ENCODE data around the gene ZBTB7C.

ZBTB7C gene

DNA sequence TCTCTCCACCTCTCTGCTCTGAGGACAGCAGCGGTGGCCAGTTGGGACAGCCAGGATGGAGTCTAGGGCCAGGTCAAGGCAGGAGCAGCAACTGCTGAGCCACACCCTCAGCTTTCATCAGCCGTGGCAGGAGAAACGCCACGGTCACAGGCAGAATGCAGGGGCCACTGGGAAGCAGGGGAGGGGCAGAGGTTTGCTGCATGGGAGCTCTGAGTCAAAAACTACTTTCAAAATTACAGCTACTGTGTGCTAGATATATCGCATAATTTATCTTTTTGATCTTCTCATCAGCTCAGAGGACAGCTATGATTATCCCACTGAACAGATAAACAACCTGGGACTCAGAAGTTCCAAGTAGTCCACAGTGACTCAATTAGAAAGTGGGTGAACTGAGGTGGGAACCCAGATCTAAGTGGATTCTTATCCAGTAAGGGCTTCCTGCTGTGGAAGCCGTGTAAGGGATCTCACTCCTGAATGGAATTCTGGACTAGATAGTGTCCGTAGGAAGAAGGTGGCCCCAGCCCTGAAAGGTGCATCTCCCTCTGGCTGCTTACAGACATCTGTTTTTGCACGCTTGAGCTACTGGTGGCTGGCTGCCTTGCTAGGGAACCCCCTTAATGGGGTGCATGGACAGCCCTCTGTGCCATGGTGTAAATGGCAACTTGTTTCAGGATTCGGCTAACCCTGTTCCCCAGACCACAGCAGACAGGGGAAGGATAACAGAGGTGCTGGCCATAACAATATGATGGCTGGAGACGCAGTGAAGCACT lies 284.1 kb downstream of the ZBTB7C start:
- DNase-seq: no peak

DNA sequence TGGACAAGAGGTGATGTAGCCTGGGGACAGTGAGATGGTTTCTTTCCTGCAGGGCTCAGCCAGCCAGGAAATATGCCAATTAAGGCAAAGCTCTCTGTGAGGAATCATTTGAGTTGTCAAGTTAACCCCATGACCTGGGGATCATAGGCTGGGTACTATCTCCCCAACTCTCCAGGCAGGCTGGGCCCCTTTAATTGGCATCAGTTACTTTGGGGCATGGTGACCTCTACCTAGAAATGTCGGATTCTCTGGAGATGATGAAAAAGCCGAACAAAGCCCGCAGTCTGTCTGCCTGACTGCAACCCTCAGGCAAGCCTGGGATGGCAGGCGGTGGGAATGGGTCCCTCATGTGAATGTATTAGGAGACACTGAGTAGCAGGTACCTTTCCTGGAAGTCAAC lies 285.2 kb downstream of the ZBTB7C start:
- no peak for DNase-seq

DNA sequence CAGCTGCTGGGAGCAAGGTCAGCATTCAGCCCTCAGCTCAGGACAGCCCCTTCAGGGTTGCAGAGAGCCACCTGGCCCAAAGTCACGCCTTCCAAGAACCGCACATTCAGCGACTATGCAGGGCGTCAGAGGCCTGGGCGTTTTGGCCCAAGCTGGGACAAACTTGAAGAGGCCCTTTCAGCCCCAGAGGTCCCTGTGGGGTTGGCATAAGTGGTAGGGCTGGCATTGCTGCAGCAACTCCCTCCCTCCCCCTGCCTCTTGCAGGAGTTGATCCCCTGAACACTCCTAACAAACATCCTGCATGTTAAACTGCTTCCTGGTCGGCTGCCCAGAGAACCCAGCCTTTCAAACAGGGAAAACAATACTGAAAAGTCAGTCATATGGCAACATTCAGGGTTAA lies 285.9 kb downstream of the ZBTB7C start:
- peak in 15 of 51 donors; percentile 8 to 70 (median 45) for DNase-seq

DNA sequence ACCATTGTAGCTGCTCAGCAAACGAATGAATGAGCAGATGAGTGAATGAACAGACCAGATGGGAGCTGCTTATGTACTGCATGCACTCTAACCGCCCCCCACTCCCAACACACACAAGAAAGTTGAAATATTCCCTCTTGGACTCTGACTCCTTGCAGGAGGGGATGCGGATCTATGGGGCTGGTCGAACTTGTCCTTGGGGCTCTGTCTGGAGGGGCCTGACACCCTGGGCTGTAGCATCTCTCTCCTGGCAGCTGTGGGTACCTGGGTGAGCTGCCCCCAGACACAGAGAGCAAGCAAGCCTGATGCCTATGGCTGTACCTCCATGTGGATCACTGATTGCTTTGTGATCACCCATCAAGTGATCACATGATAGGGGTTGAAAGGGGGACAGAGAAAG lies 286.4 kb downstream of the ZBTB7C start:
- DNase-seq: no peak

DNA sequence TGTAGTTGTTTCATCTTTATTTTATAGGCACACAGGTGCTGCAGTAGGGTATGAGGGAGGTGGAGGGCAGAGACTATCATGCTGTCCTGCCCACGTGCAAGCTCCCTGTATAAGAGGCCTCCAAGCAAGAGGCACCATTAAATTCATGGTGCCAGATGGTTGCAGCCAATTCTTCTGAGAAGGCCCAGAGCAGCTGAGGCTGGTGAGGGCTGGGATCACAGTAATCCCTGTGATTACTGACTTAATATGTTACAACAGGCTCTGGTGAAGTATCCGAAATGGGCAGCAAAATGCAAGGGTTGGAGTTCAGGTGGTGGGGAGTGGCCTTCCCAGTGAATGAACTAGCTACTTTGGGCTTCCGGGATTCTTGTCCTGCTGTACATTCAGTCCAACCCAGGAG lies 286.8 kb downstream of the ZBTB7C start:
- DNase-seq: no peak

DNA sequence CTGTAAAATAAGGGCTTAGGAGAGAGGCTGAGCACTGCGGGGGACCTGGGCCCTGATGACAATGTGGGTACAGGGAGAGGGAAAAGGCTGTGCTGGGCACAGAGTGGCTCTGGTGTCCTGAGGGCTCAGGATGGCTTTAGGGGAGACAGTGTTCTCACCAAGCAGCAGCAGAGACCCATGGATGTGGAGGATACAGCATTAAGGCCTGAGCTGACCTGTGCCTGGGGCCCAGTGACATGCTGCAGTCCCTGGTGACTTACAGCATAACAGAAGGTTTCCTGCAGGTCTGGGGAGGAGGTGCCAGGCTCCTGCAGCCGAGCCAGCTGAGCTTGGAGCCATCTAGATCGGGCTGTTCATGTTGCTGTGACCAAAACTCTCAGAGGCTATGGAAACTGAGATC lies 287.4 kb downstream of the ZBTB7C start:
- DNase-seq: no peak

DNA sequence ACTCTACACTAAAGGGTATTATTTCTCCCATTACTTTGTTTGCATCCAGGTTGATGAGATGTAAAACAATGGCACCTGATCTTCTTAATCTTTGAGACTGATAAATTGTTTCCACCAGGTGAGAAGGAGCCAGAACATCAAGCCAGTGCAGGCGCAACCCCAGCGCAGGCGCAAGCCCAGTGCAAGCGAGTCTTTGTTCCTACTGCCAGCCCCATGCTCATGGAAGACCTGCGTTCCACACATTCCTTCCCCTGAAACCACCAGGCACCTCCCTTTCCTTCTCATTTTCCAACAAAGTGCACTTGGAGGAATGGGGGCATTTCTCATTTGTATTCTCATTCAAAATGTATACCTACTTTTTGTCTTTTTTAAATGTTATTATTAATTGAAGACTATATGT lies 290.0 kb downstream of the ZBTB7C start:
- DNase-seq: no peak

DNA sequence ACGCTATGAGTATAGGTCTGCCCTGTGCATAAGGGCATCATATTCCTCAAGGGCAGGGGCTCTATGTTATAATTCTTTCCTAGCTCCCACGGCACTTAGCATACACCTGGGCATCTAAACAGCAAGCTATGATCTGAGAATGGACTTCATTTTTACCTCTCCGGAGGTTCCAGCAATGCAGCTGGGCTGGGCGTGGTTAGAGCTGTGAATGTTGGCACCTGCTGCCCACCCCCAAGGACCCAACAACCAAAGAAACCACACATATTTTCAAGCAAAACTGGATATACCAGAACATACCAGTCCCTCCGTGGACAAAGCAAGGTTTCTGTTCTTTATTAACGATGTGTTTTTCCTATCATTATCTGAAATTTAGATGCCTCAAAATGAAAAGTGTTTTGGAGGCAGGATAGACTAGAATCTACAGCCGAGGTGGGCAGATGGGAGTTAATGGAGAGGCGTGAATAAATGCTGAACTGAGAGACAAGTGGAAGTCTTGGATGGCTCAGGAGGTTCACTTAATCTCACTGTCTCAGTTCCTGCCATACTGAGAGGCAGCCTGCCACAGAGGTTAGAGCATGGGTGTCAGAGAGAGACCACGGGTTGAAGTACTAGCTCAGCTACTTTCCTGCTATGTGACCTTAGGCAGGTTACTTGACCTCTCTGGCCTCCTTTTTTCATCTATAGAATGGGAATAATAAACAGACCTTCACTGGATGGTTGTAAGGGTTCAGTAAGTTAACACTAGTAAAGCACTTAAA lies 292.1 kb downstream of the ZBTB7C start:
- DNase-seq: no peak

DNA sequence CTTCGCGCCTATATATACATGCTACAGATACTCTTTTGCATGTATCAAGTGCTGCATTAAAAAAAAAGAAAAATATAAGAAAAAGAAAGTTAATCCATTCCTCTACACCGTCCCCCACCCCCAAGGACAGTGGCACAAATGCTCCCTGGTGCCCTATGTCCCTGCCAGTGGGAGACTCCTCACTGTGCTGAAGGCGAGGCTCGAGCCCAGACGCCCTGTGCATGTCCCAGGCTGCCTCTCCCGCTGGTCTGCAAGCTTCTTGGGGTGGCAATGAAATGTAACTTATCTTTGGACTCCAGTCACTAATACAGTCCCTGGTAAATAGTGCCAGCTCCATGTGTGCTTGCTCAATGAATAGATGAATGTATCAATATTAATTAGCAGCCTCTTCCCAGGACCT lies 293.2 kb downstream of the ZBTB7C start:
- no peak for DNase-seq

DNA sequence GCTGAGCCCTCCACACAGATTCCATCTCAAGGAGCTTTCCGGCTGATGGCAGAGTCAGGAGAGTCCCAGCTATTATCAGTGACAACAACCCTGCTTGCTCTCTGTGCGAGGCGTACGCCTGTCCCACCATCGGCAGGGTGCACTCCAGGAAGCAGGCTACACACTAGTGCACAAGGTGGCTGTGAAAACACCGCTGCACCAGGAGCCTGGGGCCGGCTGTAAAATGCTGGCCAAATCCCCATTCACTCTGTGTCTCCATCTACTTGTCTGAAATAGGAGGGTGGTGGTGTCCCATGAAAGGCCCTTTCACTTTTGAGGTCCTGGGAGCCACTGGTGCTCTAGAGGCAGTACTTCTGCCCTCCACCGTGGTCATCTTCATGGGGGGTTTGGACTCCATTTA lies 295.5 kb downstream of the ZBTB7C start:
- DNase-seq: no peak

DNA sequence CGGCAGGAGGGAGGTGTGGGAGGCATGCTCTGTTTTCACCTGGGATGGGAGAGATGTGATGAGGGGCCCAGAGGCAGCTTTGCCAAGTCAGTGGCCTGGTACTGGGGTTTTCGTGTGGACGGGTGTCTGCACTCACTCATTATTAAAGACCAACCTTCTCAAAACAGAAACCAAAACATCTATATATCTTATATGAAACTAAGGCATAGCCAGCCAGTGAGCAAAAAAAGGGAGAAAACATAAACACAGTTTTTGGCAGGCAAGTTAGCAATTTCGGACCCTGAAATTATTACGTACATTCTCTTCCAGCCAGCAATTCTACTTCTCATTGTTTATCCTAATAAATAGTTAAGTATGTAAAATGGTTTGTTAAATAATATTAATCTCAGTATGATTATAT lies 297.6 kb downstream of the ZBTB7C start:
- no peak for DNase-seq

DNA sequence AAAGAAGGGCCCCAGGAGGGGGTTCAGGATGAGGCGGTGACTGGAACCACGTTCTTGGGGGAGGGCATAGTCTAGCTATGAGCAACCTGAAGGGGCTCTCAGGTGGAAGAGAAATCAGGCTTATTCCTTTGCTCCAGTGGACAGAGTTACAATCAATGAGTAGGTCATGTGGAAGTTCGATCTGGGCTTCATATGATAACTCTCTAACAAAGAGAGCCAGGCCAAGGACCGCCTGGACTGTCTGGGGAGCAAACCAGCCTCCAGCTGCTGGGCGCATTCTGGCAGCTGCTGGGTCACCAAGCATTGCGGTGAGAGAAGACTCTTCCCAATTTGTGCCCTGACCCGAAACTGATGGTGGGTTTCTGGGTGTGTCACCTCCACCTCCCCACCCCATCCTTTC lies 298.4 kb downstream of the ZBTB7C start:
- DNase-seq: no peak

DNA sequence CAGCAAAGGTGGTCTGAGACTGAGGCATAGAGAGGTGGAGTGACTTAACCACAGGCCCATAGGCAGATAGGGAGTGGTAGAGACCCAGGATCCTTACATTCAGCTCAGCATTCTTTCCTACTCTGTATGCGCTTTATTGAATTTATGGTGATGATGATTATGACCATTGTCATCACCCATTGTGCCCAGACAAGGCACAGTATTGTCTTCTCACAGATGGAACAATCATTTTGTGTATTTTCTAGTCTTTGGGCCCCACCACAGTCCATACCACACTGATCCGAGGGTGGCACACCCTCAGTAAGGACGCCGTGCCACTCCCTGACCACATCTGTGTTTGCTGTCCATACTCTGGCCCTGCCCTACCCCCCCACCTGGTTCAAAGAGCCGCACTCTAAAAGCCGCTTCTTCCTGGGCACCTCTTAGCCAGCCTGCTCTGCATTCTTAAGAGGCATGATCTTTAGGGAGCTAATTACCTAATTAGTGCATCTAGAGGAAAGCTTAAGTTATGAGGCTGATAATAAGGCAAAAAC lies 299.2 kb downstream of the ZBTB7C start:
- DNase-seq: no peak

DNA sequence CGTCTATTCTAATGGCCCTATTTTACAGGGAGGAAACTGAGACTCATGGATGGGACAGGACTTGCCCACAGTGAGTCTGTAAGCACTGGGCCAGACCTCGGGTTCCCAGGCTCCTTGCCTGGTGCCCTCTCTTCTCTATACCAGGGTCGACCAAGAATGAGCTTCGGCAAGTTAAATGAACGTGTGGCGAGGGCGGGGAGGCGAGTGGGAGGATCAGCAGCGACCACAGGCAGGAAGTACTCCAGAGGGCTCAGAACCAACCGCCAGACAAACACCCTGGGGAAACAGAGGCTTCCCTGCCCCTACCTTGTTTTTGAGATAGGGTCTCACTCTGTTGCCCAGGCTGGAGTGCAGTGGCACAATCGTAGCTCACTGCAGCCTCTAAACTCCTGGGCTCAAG lies 301.0 kb downstream of the ZBTB7C start:
- DNase-seq: no peak

DNA sequence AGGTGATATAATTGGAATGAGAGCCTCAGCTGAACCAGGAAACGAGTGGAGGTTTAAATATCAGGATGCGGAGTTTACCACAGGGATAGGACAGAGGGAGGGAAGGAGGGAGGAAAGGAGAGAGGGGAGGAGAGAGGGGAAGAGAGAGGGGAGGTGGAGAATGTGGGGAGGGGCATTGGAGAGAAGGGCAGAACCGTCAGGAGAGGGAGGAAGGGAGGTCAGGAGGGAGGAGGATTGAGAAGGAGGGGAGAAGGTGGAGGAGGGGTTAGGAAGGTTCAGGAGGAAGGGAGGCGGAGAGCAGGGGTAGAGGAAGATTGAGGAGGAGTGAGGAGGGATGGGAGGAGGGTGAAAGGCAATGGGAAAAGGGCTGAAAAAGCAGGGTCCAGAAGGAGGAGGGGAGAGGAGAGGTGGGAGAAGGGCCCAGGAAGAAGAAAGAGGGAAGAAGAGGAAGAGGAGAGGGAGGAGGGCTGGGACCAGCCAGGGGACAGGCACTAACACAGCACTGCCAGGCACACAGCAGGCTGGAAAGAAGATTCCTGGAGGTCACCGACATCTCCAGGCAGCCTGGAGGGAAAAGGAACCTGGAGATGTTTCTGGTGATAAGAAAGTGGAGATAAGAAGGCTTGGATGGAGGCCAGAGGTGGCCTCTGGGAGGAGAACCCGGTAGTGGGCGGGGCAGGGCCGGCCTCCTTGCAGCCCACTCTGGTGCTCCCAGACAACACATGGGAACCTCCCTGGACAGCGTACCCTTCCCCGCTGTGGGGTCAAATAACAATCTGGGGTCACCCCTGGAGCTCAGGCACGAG lies 302.0 kb downstream of the ZBTB7C start:
- DNase-seq: no peak

DNA sequence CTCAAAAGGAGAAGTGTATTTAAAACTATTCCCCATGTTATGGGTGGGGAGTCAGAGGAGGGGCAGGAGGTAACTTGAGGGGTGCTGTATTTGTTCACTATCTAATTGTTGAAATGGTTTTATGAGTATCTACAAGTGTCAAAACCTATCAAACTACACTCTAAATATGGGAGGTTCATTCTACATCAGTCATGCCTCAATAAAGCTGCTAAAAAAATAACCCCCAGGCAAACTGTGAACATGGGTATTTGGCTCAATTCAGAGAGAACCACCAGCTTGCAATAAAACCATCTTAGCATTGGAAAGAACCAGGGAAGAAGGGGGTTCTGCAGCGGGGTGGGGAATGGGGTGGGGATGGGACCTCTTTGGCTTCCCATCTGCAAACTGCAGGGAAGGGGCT lies 302.7 kb downstream of the ZBTB7C start:
- no peak for DNase-seq

DNA sequence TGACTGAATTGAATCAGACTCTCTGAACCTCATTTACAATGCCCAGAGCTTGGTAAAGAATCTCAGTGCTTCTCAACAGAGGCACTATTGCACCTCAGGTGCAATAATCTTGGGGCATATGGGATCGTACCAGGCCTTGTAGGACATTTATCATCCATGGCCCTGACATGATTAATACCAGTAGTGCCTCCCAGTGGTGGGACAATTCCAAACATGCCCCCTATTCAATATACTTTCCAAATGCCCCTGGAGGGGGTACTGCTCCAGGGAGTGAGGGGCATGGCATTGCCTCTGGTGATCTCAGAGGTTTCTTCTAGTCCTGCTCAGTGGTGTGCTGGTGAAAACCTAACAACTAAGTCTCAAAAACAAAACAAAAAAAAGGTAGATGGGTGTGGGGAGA lies 303.9 kb downstream of the ZBTB7C start:
- no peak for DNase-seq

DNA sequence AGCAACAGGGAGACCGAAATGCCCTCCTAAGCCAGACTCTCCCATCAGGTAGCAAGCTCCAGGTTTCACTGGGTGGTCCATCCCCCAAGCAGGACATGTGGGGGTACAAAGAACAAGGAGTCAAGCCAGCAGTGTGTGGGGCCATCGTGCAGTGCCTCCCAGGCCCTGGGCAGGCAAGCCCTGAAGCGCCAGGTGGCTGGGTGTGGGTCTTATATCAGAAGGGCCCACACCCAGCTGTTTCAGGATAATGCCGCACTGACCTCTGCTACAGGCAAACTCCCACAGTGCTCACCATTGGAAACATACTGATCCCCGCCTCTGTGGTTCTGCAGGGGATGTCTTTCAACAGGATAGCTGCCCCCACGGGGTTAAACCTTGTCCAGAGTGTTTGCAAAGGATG lies 304.5 kb downstream of the ZBTB7C start:
- DNase-seq: no peak

DNA sequence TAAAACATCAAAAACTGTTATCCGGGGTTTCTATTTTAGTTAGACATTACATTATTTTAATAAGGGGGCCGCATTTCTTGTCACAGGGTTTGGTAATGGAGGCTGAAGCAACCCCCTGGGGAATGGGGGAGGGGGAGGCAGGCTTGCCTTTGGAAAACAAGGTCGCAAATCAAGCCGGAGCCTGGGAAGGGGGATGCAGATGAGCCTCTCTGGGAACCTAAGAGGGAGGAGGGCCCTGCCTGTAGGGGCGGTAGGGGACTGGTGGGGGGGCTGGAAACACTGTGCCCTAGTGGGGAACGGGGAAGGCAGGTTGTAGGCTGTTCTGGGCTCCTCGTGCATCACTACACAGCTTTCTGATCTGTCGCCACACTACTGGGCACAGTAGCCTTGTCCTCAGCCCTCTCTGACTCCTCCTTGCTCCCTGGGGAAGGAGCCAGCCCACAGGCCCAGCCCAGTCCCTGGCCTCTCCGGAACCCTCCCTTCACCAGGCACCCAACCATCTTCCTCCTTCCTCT lies 308.5 kb downstream of the ZBTB7C start:
- DNase-seq: no peak

DNA sequence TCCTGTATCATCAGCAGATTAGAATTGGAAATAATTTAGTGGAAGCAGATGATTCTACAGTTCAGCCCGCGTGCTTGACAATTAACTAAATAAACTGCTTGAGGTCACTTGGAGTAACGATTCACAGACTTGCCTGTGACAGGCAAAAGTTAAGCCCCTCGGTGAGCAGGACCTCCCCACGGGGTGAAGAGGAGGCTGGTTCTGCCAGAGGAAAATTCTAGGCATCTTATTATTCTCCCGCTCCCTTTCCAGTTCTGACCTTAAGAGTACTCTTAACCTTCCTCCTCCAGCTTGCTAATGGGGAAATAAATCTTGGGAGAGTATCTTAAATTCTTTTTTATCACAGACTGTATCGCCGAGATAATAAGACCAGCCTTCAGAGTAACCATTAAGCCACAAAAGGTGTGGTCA lies 309.0 kb downstream of the ZBTB7C start:
- DNase-seq: no peak

DNA sequence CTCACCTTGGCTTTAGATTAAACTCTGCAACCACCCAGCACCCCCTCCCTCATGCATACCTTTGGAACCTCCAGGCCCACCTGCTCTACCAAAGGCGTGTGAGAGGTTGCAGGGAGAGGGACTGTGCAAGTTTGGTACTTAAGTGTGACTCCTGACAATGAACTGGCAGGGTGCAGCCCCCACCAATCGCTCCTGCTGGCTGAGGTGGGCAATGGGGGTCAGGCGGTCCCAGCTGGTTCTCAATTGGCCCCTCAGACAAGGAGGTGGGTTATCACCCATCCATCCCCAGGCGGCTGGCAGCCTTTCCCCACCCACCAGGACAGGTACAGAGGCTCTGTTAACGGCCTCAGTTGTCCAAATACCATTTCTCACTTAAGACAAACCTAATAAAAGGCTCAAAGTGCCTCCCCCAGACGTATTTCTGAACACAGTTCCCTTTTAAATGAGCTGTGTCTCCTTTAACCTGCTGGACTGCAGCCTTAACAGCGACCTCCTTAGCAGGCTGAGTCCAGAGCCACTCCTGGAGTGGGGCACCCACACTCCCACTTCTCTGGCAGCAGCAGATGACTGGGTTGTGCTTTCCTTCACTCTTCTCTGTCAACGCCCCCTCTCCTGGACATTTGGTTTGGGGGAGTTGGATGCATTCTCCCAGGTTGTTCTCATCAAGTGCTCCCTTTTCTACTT lies 309.6 kb downstream of the ZBTB7C start:
- no peak for DNase-seq
